HEK293T (cell line): Measurements from ENCODE around the gene CROCC.
"Not testable (repeated sequence)": the region's sequence is repeated elsewhere in the genome, so short reads cannot be mapped to it uniquely, and the experiment has no call there.

ENCODE experiments used
- ELF4 ChIP-seq: fragments of 450-650 bp; IDR thresholded peaks from 2 replicates; pipeline ENCODE4 v1.6.1; 2017; ENCODE audit warnings: antibody characterized with exemption
- FOXA1 ChIP-seq: fragments of 450-650 bp; IDR thresholded peaks from 2 replicates; pipeline ENCODE4 v1.6.1; 2016; ENCODE audit warnings: mild to moderate bottlenecking
- FOXM1 ChIP-seq: fragments of 450-650 bp; IDR thresholded peaks from 2 replicates; pipeline ENCODE4 v1.6.1; 2017; ENCODE audit warnings: mild to moderate bottlenecking, borderline replicate concordance
- HDGF ChIP-seq: fragments of 450-650 bp; IDR thresholded peaks from 2 replicates; pipeline ENCODE4 v1.6.1; 2017; ENCODE audit warnings: antibody characterized with exemption, borderline replicate concordance
- SUZ12 ChIP-seq: fragments of 450-650 bp; IDR thresholded peaks from 2 replicates; pipeline ENCODE4 v1.6.1; 2016; ENCODE audit warnings: mild to moderate bottlenecking
- TARDBP ChIP-seq: fragments of 450-650 bp; IDR thresholded peaks from 2 replicates; pipeline ENCODE4 v1.6.1; 2016

- TF ChIP-seq SUZ12, TARDBP, FOXM1, FOXA1, HDGF: not testable (repeated sequence)
- TF ChIP-seq ELF4: peak; percentile 32; the same call in 1 of the 2 replicates
Measured at GRCh38 chr1:16895598-16896315, 26.0 kb upstream of the CROCC start, which contains the start of gene RNU1-2.
